Dendritic cell treated with granulocyte-macrophage colony-stimulating factor and Interleukin-4, amounts not matched to agents 40 ng/mL and 50 ng/mL, for 4 days (primary cell): ENCODE results near the gene CCL19.
A peak's percentile ranks its signal among the peaks of the same experiment; 100 is the strongest.

Experiments
- H3K27ac Mint-ChIP-seq: one replicate; pipeline ENCODE4 v1.8.0; 2022; ENCODE audit warnings: mild to moderate bottlenecking, mixed read lengths
- H3K27me3 Mint-ChIP-seq: one replicate; pipeline ENCODE4 v1.8.0; 2022; ENCODE audit warnings: mild to moderate bottlenecking, mixed read lengths
- H3K36me3 Mint-ChIP-seq: one replicate; pipeline ENCODE4 v1.8.0; 2022; ENCODE audit warnings: low read depth, mixed read lengths
- H3K4me1 Mint-ChIP-seq: one replicate; pipeline ENCODE4 v1.8.0; 2022; ENCODE audit warnings: low read depth, mixed read lengths
- H3K4me3 Mint-ChIP-seq: one replicate; pipeline ENCODE4 v1.8.0; 2022; ENCODE audit warnings: mild to moderate bottlenecking, moderate library complexity, mixed read lengths
- H3K9me3 Mint-ChIP-seq: one replicate; pipeline ENCODE4 v1.8.0; 2022; ENCODE audit warnings: mixed read lengths
- intact Hi-C: fragments of 100-400 bp; cut with micrococcal nuclease; formaldehyde crosslinking; loops from one replicate; pipeline ENCODE4 v1.15.0; 2022

The CCL19 gene

GRCh38 chr9:34686732-34687131 is 4.3 kb downstream of the CCL19 start:
- Mint-ChIP-seq H3K27me3 (peaks cover 14% of the 10 kb centered on the region), H3K36me3 (no peaks in the 10 kb centered on the region), H3K27ac (no peak overlapping the region), H3K9me3 (no peaks in the 10 kb centered on the region), H3K4me1 (peaks cover 33% of the 10 kb centered on the region), H3K4me3 (no peak overlapping the region)
- intact Hi-C loops: no loop called here

- H3K36me3 Mint-ChIP-seq: no peaks in the 10 kb centered on the region
- no peaks in the 10 kb centered on the region for H3K9me3 Mint-ChIP-seq
- H3K27ac Mint-ChIP-seq: no peak overlapping the region
- no peak overlapping the region for H3K4me3 Mint-ChIP-seq
- intact Hi-C loops: no loop called here
- H3K4me1 Mint-ChIP-seq: peaks cover 33% of the 10 kb centered on the region
- peaks cover 13% of the 10 kb centered on the region for H3K27me3 Mint-ChIP-seq
Observed at GRCh38 chr9:34686231-34686630, 4.8 kb downstream of the CCL19 start.

GRCh38 chr9:34685591-34685990 is 5.5 kb downstream of the CCL19 start:
- H3K27me3 Mint-ChIP-seq: peaks cover 7% of the 10 kb centered on the region
- H3K36me3 Mint-ChIP-seq: no peaks in the 10 kb centered on the region

GRCh38 chr9:34684816-34685215 is 6.3 kb downstream of the CCL19 start:
- no peaks in the 10 kb centered on the region for H3K36me3 Mint-ChIP-seq
- H3K4me1 Mint-ChIP-seq: peaks cover 27% of the 10 kb centered on the region
- H3K27ac Mint-ChIP-seq: no peak overlapping the region
- intact Hi-C loops: no loop called here
- H3K27me3 Mint-ChIP-seq: peaks cover 3% of the 10 kb centered on the region
- H3K4me3 Mint-ChIP-seq: no peak overlapping the region
- no peaks in the 10 kb centered on the region for H3K9me3 Mint-ChIP-seq

More at GRCh38 chr9:34685591-34685990, 5.5 kb downstream of the CCL19 start:
- no peak overlapping the region for H3K4me3 Mint-ChIP-seq
- H3K9me3 Mint-ChIP-seq: no peaks in the 10 kb centered on the region
- no peak overlapping the region for H3K27ac Mint-ChIP-seq
- peaks cover 27% of the 10 kb centered on the region for H3K4me1 Mint-ChIP-seq
- intact Hi-C loops: no loop called here

- no peaks in the 10 kb centered on the region for H3K27me3 Mint-ChIP-seq
- intact Hi-C loops: no loop called here
- no peak overlapping the region for H3K4me3 Mint-ChIP-seq
- H3K4me1 Mint-ChIP-seq: peaks cover 27% of the 10 kb centered on the region
- no peaks in the 10 kb centered on the region for H3K36me3 Mint-ChIP-seq
- no peaks in the 10 kb centered on the region for H3K9me3 Mint-ChIP-seq
- H3K27ac Mint-ChIP-seq: no peak overlapping the region
Observed at GRCh38 chr9:34684145-34684544, 6.9 kb downstream of the CCL19 start.

- no peaks in the 10 kb centered on the region for H3K4me1 Mint-ChIP-seq
- H3K27ac Mint-ChIP-seq: no peak overlapping the region
- intact Hi-C loops: loop anchor here (1.0 kb wide), 1 partner anchor 26 kb away; no protein-coding TSS in a partner anchor
- no peaks in the 10 kb centered on the region for H3K36me3 Mint-ChIP-seq
- H3K9me3 Mint-ChIP-seq: no peaks in the 10 kb centered on the region
- no peak overlapping the region for H3K4me3 Mint-ChIP-seq
- no peaks in the 10 kb centered on the region for H3K27me3 Mint-ChIP-seq
Observed at GRCh38 chr9:34675869-34676268, 15.2 kb downstream of the CCL19 start.

- no peak overlapping the region for H3K27ac Mint-ChIP-seq
Observed at GRCh38 chr9:34675048-34675714, 15.9 kb downstream of the CCL19 start.

GRCh38 chr9:34674440-34674839 is 16.6 kb downstream of the CCL19 start:
- H3K4me1 Mint-ChIP-seq: no peaks in the 10 kb centered on the region
- intact Hi-C loops: no loop called here

More at GRCh38 chr9:34675048-34675714, 15.9 kb downstream of the CCL19 start:
- no peak overlapping the region for H3K4me3 Mint-ChIP-seq
- intact Hi-C loops: loop anchor here (1.0 kb wide), 1 partner anchor 27 kb away; no protein-coding TSS in a partner anchor
- H3K4me1 Mint-ChIP-seq: no peaks in the 10 kb centered on the region
- H3K36me3 Mint-ChIP-seq: no peaks in the 10 kb centered on the region
- no peaks in the 10 kb centered on the region for H3K9me3 Mint-ChIP-seq
- H3K27me3 Mint-ChIP-seq: no peaks in the 10 kb centered on the region

GRCh38 chr9:34671307-34671706 is 19.8 kb downstream of the CCL19 start:
- H3K9me3 Mint-ChIP-seq: peaks cover 11% of the 10 kb centered on the region

More at GRCh38 chr9:34674440-34674839, 16.6 kb downstream of the CCL19 start:
- no peaks in the 10 kb centered on the region for H3K27me3 Mint-ChIP-seq
- H3K36me3 Mint-ChIP-seq: peaks cover 2% of the 10 kb centered on the region
- H3K27ac Mint-ChIP-seq: no peak overlapping the region
- peaks cover 3% of the 10 kb centered on the region for H3K9me3 Mint-ChIP-seq
- H3K4me3 Mint-ChIP-seq: no peak overlapping the region

GRCh38 chr9:34669809-34670562 is 21.1 kb downstream of the CCL19 start:
- Mint-ChIP-seq H3K36me3 (peaks cover 10% of the 10 kb centered on the region), H3K4me3 (no peak overlapping the region), H3K9me3 (peaks cover 11% of the 10 kb centered on the region), H3K27me3 (no peaks in the 10 kb centered on the region), H3K27ac (no peak overlapping the region), H3K4me1 (peaks cover 20% of the 10 kb centered on the region)
- intact Hi-C loops: loop anchor here (5.0 kb wide), 1 partner anchor 402 kb away; the partner anchor contains the start of gene VCP

More at GRCh38 chr9:34671307-34671706, 19.8 kb downstream of the CCL19 start:
- Mint-ChIP-seq H3K27me3 (no peaks in the 10 kb centered on the region), H3K4me3 (no peak overlapping the region), H3K36me3 (peaks cover 10% of the 10 kb centered on the region), H3K4me1 (peaks cover 16% of the 10 kb centered on the region), H3K27ac (no peak overlapping the region)
- intact Hi-C loops: no loop called here

- Mint-ChIP-seq H3K4me1 (peaks cover 35% of the 10 kb centered on the region), H3K9me3 (peaks cover 11% of the 10 kb centered on the region), H3K27me3 (no peaks in the 10 kb centered on the region)
Observed at GRCh38 chr9:34665381-34666250, 25.5 kb downstream of the CCL19 start.

GRCh38 chr9:34665067-34665380 is 26.1 kb downstream of the CCL19 start:
- Mint-ChIP-seq H3K9me3 (peaks cover 11% of the 10 kb centered on the region), H3K36me3 (peaks cover 10% of the 10 kb centered on the region)

More at GRCh38 chr9:34665381-34666250, 25.5 kb downstream of the CCL19 start:
- Mint-ChIP-seq H3K36me3 (peaks cover 10% of the 10 kb centered on the region), H3K4me3 (peak overlapping the region; percentile 81), H3K27ac (peak overlapping the region; percentile 91)
- intact Hi-C loops: loop anchor here (1.0 to 5.0 kb wide), 2 partner anchors 28 to 407 kb away; partner anchors contain the start of genes SIGMAR1 and VCP

GRCh38 chr9:34664281-34665066 is 26.6 kb downstream of the CCL19 start:
- H3K4me3 Mint-ChIP-seq: peak overlapping the region; percentile 81
- intact Hi-C loops: loop anchor here (1.0 to 5.0 kb wide), 3 partner anchors 17 to 408 kb away; partner anchors contain the start of genes SIGMAR1 and VCP
- peaks cover 35% of the 10 kb centered on the region for H3K4me1 Mint-ChIP-seq
- H3K36me3 Mint-ChIP-seq: peaks cover 9% of the 10 kb centered on the region
- peaks cover 8% of the 10 kb centered on the region for H3K9me3 Mint-ChIP-seq
- peak overlapping the region; percentile 91 for H3K27ac Mint-ChIP-seq
- H3K27me3 Mint-ChIP-seq: no peaks in the 10 kb centered on the region

More at GRCh38 chr9:34665067-34665380, 26.1 kb downstream of the CCL19 start:
- peak overlapping the region; percentile 91 for H3K27ac Mint-ChIP-seq
- no peaks in the 10 kb centered on the region for H3K27me3 Mint-ChIP-seq
- H3K4me1 Mint-ChIP-seq: peaks cover 35% of the 10 kb centered on the region
- peak overlapping the region; percentile 81 for H3K4me3 Mint-ChIP-seq
- intact Hi-C loops: loop anchor here (1.0 to 5.0 kb wide), 2 partner anchors 28 to 407 kb away; partner anchors contain the start of genes SIGMAR1 and VCP
